ENCODE results near the gene NME4.

GRCh38 chr16:359871-360697 lies 36.9 kb upstream of the NME4 start:
- TF ChIP-seq POLR2A (IDR thresholded peaks at IDR 0.05; ENCODE audit: low read depth, low read length) (no peak), POLR2AphosphoS5 (IDR thresholded peaks at IDR 0.05; ENCODE audit: low read depth, low read length) (no peak)
